Measurements from ENCODE around the gene NSG2. TPM values are rescaled to one million over a fixed set of nuclear protein-coding genes. Genes with fewer than 3 reads are reported as not detected.
"Not testable (repeated sequence)": the region's sequence is repeated elsewhere in the genome, so short reads cannot be mapped to it uniquely, and the experiment has no call there.

NSG2 gene
- polyA plus RNA-seq = not detected

DNA sequence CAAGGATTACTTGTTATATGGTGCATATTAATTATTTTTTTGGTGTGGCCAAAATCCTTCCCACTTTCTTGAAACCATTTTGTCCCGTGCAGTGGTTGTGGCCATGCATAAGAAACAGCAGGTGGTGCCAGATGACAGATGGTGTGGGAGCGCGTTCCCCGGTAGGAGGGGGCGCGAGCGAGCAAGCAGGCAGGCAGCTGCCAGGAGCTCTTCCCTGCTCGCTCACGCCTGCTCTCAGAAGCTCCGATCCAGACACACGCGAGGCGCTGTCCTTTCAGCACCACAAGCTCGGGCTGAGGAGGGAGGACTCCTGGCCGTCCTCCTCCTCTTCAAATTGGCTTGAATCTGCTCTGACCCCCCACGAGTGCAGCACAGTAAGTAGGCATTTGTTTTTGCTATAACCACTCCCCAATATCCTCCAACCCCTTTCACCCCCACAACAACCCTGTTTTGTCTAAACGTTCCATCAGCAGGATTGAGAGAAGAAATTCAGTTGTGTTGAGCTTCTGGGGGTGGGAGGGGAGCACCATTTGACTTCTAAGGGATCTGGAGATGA lies at the start of gene NSG2:
NSG2 (plus strand) TSS at position 237 of the 556 bp plus-strand sequence. CDS start 1,050 bp downstream, outside the sequence.
- Mint-ChIP-seq H3K9me3 (no peaks in the 10 kb centered on the region), H3K27me3 (peaks cover 23% of the 10 kb centered on the region), H3K4me1 (no peaks in the 10 kb centered on the region), H3K4me3 (no peak within 1 kb of the TSS), H3K36me3 (no peaks in the 10 kb centered on the region), H3K27ac (no peak within 1 kb of the TSS)

DNA sequence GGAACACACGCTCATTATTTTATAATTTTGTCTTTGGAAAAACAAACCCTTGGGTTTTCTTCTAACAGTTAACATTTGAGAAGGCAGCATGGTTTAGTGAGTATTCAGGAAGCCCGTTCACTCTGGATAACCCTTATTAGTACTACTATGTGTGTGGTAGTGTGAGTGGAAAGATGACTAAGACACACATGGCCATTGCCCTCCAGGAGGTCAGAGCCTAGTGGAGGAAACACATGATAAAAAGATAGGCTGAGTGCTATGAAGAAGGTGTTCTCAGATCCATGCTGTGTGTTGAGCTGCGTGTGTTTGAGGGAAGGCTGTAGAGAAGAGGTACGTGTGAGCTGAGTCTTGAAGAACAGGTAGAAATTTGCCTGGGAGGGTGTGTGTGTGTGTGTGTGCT lies 48.2 kb upstream of the NSG2 start:
- no peaks in the 10 kb centered on the region for H3K36me3 Mint-ChIP-seq
- H3K27me3 Mint-ChIP-seq = peaks cover 2% of the 10 kb centered on the region
- H3K4me3 Mint-ChIP-seq = no peak overlapping the region
- H3K4me1 Mint-ChIP-seq = no peaks in the 10 kb centered on the region
- H3K9me3 Mint-ChIP-seq = no peaks in the 10 kb centered on the region
- no peak overlapping the region for H3K27ac Mint-ChIP-seq

GRCh38 chr5:173998531-173998930 lies 47.0 kb upstream of the NSG2 start:
- Mint-ChIP-seq H3K9me3 (no peaks in the 10 kb centered on the region), H3K27me3 (peaks cover 2% of the 10 kb centered on the region), H3K4me3 (no peak overlapping the region), H3K36me3 (no peaks in the 10 kb centered on the region), H3K4me1 (no peaks in the 10 kb centered on the region), H3K27ac (no peak overlapping the region)

- H3K27me3 Mint-ChIP-seq = peaks cover 2% of the 10 kb centered on the region
- H3K36me3 Mint-ChIP-seq = no peaks in the 10 kb centered on the region
- H3K4me3 Mint-ChIP-seq = no peak overlapping the region
- no peaks in the 10 kb centered on the region for H3K4me1 Mint-ChIP-seq
- H3K9me3 Mint-ChIP-seq = no peaks in the 10 kb centered on the region
- no peak overlapping the region for H3K27ac Mint-ChIP-seq
Observed at GRCh38 chr5:174000076-174000475, 45.4 kb upstream of the NSG2 start.

DNA sequence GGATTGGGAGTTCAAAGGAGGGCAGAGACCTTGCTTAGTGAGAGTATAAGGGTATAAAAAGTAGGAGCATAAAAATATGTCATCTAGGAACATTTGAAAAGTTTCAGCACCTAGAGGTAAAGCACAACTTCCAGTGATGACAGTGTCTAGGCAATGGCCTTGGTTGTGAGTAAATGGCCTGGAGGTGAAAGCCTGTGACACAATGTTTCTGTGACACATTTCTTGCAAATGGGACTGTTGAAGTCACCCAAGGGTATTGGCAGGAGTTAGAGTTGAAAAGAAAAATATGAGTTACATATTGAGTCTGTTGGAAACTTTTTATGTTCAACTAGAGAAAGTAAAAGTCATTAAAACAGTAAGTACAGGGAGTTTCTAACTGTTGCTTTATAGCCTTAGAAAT lies 41.7 kb upstream of the NSG2 start:
- Mint-ChIP-seq H3K4me1 (no peaks in the 10 kb centered on the region), H3K27ac (no peak overlapping the region), H3K9me3 (peaks cover 0 to 1% (median 0%) of the 10 kb centered on the region in 3 donors)

GRCh38 chr5:174008922-174009321 lies 36.6 kb upstream of the NSG2 start:
- Mint-ChIP-seq H3K36me3 (peaks cover 1% of the 10 kb centered on the region), H3K4me3 (no peak overlapping the region), H3K4me1 (no peaks in the 10 kb centered on the region), H3K27me3 (peaks cover 6% of the 10 kb centered on the region), H3K9me3 (peaks cover 0 to 3% (median 0%) of the 10 kb centered on the region in 3 donors), H3K27ac (no peak overlapping the region)

More for the DNA sequence above, 41.7 kb upstream of the NSG2 start:
- H3K4me3 Mint-ChIP-seq = no peak overlapping the region
- H3K36me3 Mint-ChIP-seq = peaks cover 1% of the 10 kb centered on the region
- peaks cover 4% of the 10 kb centered on the region for H3K27me3 Mint-ChIP-seq

- Mint-ChIP-seq H3K4me3 (no peak overlapping the region), H3K27ac (no peak overlapping the region), H3K4me1 (no peaks in the 10 kb centered on the region), H3K36me3 (peaks cover 1% of the 10 kb centered on the region), H3K9me3 (peaks cover 0 to 3% (median 0%) of the 10 kb centered on the region in 3 donors), H3K27me3 (peaks cover 6% of the 10 kb centered on the region)
Observed at GRCh38 chr5:174010365-174010764, 35.1 kb upstream of the NSG2 start.

GRCh38 chr5:174011441-174011840 lies 34.1 kb upstream of the NSG2 start:
- Mint-ChIP-seq H3K9me3 (peaks cover 0 to 3% (median 0%) of the 10 kb centered on the region in 3 donors), H3K27ac (no peak overlapping the region), H3K4me1 (no peaks in the 10 kb centered on the region), H3K36me3 (peaks cover 1% of the 10 kb centered on the region), H3K27me3 (peaks cover 3% of the 10 kb centered on the region), H3K4me3 (no peak overlapping the region)

- not testable (repeated sequence) for H3K9me3 Mint-ChIP-seq, H3K4me3 Mint-ChIP-seq, H3K27ac Mint-ChIP-seq, H3K36me3 Mint-ChIP-seq, H3K4me1 Mint-ChIP-seq
- H3K27me3 Mint-ChIP-seq = peaks cover 19% of the 10 kb centered on the region
Observed at GRCh38 chr5:174020069-174020927, 25.2 kb upstream of the NSG2 start.

DNA sequence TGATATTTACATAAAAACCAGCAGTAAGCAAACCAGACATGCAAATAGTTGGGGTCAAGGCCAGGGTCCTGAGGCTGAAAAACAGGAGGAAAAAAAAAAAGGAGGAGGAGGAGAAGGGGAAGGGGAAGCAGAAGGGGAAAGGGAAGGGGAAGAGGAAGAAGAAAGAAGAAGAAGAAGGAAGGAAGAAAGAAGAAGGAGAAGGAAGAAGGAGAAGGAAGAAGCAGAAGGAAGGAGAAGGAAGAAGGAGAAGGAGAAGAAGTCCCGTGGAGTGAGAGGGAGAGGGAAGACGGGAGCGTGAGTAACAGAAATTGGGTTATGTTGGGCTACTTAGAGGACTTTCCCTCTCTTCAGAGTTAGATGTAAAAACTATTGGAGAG lies 24.6 kb upstream of the NSG2 start:
- Mint-ChIP-seq H3K36me3 (no peaks in the 10 kb centered on the region), H3K9me3 (peaks cover 2 to 3% (median 2%) of the 10 kb centered on the region in 3 donors), H3K4me1 (no peaks in the 10 kb centered on the region), H3K4me3 (no peak overlapping the region), H3K27ac (no peak overlapping the region), H3K27me3 (peaks cover 19% of the 10 kb centered on the region)

- Mint-ChIP-seq H3K27me3 (peaks cover 19% of the 10 kb centered on the region), H3K4me1 (no peaks in the 10 kb centered on the region), H3K9me3 (peaks cover 2 to 3% (median 2%) of the 10 kb centered on the region in 3 donors), H3K27ac (no peak overlapping the region), H3K36me3 (no peaks in the 10 kb centered on the region), H3K4me3 (no peak overlapping the region)
Observed at GRCh38 chr5:174022384-174023095, 23.0 kb upstream of the NSG2 start.

DNA sequence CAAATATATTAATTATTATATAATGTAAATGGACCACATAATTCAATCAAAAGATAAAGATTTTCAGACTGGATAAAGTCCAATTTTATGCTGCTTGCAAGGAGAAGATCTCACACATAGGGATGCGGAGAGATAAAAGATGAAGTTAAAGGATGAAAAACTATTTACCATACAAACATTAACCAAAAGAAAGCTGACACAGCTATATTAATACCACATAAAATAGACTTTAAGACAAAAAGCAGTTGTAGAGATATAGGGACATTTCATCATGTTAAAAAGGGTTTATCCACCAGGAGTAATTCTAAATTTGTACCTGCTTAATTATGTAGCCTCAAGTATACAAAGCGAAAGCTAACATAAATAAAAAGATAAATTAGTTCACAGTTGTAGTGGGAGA lies 15.2 kb upstream of the NSG2 start:
- H3K27me3 Mint-ChIP-seq = peaks cover 1% of the 10 kb centered on the region
- peaks cover 9 to 18% (median 15%) of the 10 kb centered on the region in 3 donors for H3K9me3 Mint-ChIP-seq
- H3K4me1 Mint-ChIP-seq = peaks cover 0 to 1% (median 0%) of the 10 kb centered on the region in 3 donors
- no peak overlapping the region for H3K27ac Mint-ChIP-seq
- peaks cover 2% of the 10 kb centered on the region for H3K36me3 Mint-ChIP-seq
- no peak overlapping the region for H3K4me3 Mint-ChIP-seq

DNA sequence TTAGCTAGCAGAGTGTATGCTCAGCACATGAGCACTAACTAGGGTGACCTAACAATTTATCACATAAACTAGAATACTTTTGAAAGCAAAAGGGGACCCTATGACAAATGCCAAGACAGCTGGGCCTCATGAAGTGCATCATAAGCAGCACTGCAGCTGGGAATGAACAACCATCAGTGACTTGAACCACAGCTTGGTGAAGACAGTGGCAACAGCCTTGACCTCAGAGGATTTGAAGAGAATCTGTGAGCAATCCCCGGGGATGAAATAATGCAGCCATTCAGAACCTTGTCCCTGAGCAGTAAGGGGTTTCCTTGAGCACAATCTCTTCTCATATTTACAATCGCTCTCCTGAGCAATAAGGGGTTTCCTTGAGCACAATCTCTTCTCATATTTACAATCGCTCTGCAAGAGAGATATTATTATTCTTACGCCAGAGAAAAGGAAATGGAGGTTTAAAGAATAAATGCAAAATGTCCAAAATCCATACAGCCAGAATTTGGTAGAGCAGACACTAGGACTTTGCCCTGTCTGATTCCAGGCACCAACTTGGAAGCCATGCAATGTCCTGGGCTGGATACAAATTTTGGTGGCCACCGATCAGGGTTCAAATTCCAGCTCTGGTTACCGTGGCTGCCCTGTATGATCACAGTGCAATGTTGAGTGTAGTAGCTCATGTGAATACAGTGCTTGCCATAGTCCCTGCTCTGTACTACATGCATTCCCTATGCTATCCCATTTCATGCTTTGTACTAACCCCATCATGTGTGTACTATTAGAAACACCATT lies 846 bp upstream of the NSG2 start:
- H3K36me3 Mint-ChIP-seq = no peaks in the 10 kb centered on the region
- H3K27me3 Mint-ChIP-seq = peaks cover 23% of the 10 kb centered on the region
- no peak overlapping the region for H3K4me3 Mint-ChIP-seq
- no peaks in the 10 kb centered on the region for H3K4me1 Mint-ChIP-seq
- no peaks in the 10 kb centered on the region for H3K9me3 Mint-ChIP-seq
- no peak overlapping the region for H3K27ac Mint-ChIP-seq

GRCh38 chr5:174046558-174046957 lies 1.1 kb downstream of the NSG2 start:
- H3K27ac Mint-ChIP-seq = no peak overlapping the region
- H3K4me1 Mint-ChIP-seq = no peaks in the 10 kb centered on the region
- no peak overlapping the region for H3K4me3 Mint-ChIP-seq
- H3K27me3 Mint-ChIP-seq = peaks cover 23% of the 10 kb centered on the region
- no peaks in the 10 kb centered on the region for H3K9me3 Mint-ChIP-seq
- no peaks in the 10 kb centered on the region for H3K36me3 Mint-ChIP-seq
